Naive thymus-derived CD4-positive, alpha-beta T cell (primary cell): ENCODE measurements around the gene TCERG1L. TPM values are rescaled to one million over a fixed set of nuclear protein-coding genes. Genes with fewer than 3 reads are reported as not detected.
"Not testable (repeated sequence)": the region's sequence is repeated elsewhere in the genome, so short reads cannot be mapped to it uniquely, and the experiment has no call there.

Source experiments
- ATAC-seq: fragments of 150-1000 bp; cut with Tn5 transposase; 2 replicates; pipeline ENCODE4 v1.10.0; 2021; ENCODE audit warnings: mild to moderate bottlenecking, moderate library complexity
- CTCF ChIA-PET: fragments of 350-600 bp; sonication (Branson Sonifier 250); formaldehyde crosslinking; loops from one replicate; lab custom pipeline; 2021; ENCODE audit warnings: antibody characterized with exemption; lab: Charles Lee
- POLR2A ChIA-PET: fragments of 350-600 bp; sonication (Branson Sonifier 250); formaldehyde crosslinking; loops from one replicate; lab custom pipeline; 2021; ENCODE audit warnings: antibody characterized with exemption, inconsistent platforms; lab: Charles Lee
- DNase-seq, 9 donors: peaks; one replicate each; pipeline versions ENCODE4 v3.0.0 to v3.0.0-alpha.2; 2020 to 2022; ENCODE audit warnings: mixed read lengths in 1 of 9
- H3K27ac ChIP-seq: one replicate; pipeline ENCODE4 v1.7.0; 2013; ENCODE audit warnings: mild to moderate bottlenecking, low read depth, low read length, moderate library complexity
- H3K27me3 ChIP-seq, 2 donors: one replicate each; pipeline ENCODE4 v1.7.0; 2013; ENCODE audit warnings: low read length in 2 of 2, mild to moderate bottlenecking in 2 of 2, moderate library complexity in 2 of 2; ENCODE audit not compliant: control insufficient read depth in 2 of 2, insufficient read depth in 2 of 2
- H3K36me3 ChIP-seq, 3 experiments: 1 replicate in 2 of 3; 2 replicates in 1 of 3; pipeline ENCODE4 v1.7.0; 2013; ENCODE audit warnings: low read length in 3 of 3, mild to moderate bottlenecking in 3 of 3, moderate library complexity in 1 of 3; ENCODE audit not compliant: insufficient read depth in 3 of 3, control insufficient read depth in 2 of 3
- H3K4me1 ChIP-seq, 2 donors: one replicate each; pipeline ENCODE4 v1.7.0; 2013; ENCODE audit warnings: low read length in 2 of 2, mild to moderate bottlenecking in 2 of 2, moderate library complexity in 1 of 2; ENCODE audit not compliant: control insufficient read depth in 2 of 2, insufficient read depth in 2 of 2
- H3K4me3 ChIP-seq: 2 replicates; pipeline ENCODE4 v1.7.0; 2013; ENCODE audit warnings: mild to moderate bottlenecking, low read length
- H3K9me3 ChIP-seq, 3 experiments: 1 replicate in 2 of 3; 2 replicates in 1 of 3; pipeline ENCODE4 v1.7.0; 2013; ENCODE audit warnings: low read length in 3 of 3; ENCODE audit not compliant: control insufficient read depth in 2 of 3
- H3K27ac Mint-ChIP-seq, 9 donors: one replicate each; pipeline ENCODE4 v1.8.0; 2020 to 2022; ENCODE audit warnings: mixed read lengths in 9 of 9, mild to moderate bottlenecking in 8 of 9, moderate library complexity in 5 of 9, inconsistent platforms in 2 of 9
- H3K27me3 Mint-ChIP-seq, 5 donors: one replicate each; pipeline ENCODE4 v1.8.0; 2021 to 2022; ENCODE audit warnings: mixed read lengths in 5 of 5, mild to moderate bottlenecking in 1 of 5
- H3K36me3 Mint-ChIP-seq, 5 donors: one replicate each; pipeline ENCODE4 v1.8.0; 2020 to 2022; ENCODE audit warnings: mixed read lengths in 5 of 5, mild to moderate bottlenecking in 3 of 5, inconsistent platforms in 1 of 5
- H3K4me1 Mint-ChIP-seq, 7 donors: one replicate each; pipeline ENCODE4 v1.8.0; 2020 to 2022; ENCODE audit warnings: mixed read lengths in 7 of 7, mild to moderate bottlenecking in 3 of 7, inconsistent platforms in 1 of 7
- H3K4me3 Mint-ChIP-seq, 10 donors: one replicate each; pipeline ENCODE4 v1.8.0; 2020 to 2022; ENCODE audit warnings: mild to moderate bottlenecking in 10 of 10, mixed read lengths in 10 of 10, moderate library complexity in 6 of 10, inconsistent platforms in 2 of 10
- H3K9me3 Mint-ChIP-seq, 11 donors: one replicate each; pipeline ENCODE4 v1.8.0; 2020 to 2022; ENCODE audit warnings: mixed read lengths in 11 of 11, mild to moderate bottlenecking in 4 of 11, inconsistent platforms in 1 of 11, moderate library complexity in 1 of 11
- intact Hi-C, 2 donors: fragments of 100-400 bp; cut with micrococcal nuclease; formaldehyde crosslinking; loops; one replicate each; pipeline ENCODE4 v1.15.1; 2023
- polyA plus RNA-seq, 2 donors: library from polyadenylated mRNA; unstranded; fragments of 300-500 nt; fragmentation: Illumina TruSeq; gene quantifications; one replicate each; pipeline ENCODE4 v1.2.3, GENCODE V29; 2021
- total RNA-seq, 6 experiments: library from RNA in 5 of 6; stranded (reverse) in 5 of 6; gene quantifications; 1 replicate in 5 of 6; 2 replicates in 1 of 6; pipeline ENCODE4 v1.2.3 and lab custom pipeline; 2021 to 2026

The TCERG1L gene
- total and polyA plus RNA-seq, 7 experiments from 2014 or later: 0.11 to 0.42 (median 0.39) TPM; not detected in 4

GRCh38 chr10:131332821-131333220, 21.3 kb upstream of the TCERG1L start:
- Histone ChIP-seq H3K36me3 (no peaks in the 10 kb centered on the region), H3K27me3 (no peaks in the 10 kb centered on the region), H3K9me3 (no peaks in the 10 kb centered on the region), H3K4me3 (no peak overlapping the region), H3K4me1 (no peaks in the 10 kb centered on the region), H3K27ac (no peak overlapping the region)
- H3K36me3 Mint-ChIP-seq: no peaks in the 10 kb centered on the region
- no peak for DNase-seq
- no peak for ATAC-seq
- no peak overlapping the region for H3K4me3 Mint-ChIP-seq
- H3K27me3 Mint-ChIP-seq: peaks cover 2 to 30% (median 24%) of the 10 kb centered on the region in 5 donors
- intact Hi-C loops: no loop called here
- H3K27ac Mint-ChIP-seq: no peak overlapping the region
- CTCF ChIA-PET: no interaction called here
- peaks cover 0 to 24% (median 9%) of the 10 kb centered on the region in 11 donors for H3K9me3 Mint-ChIP-seq
- H3K4me1 Mint-ChIP-seq: no peaks in the 10 kb centered on the region
- POLR2A ChIA-PET: no interaction called here

GRCh38 chr10:131323880-131324279, 12.4 kb upstream of the TCERG1L start:
- Mint-ChIP-seq H3K27me3 (peaks cover 8 to 55% (median 35%) of the 10 kb centered on the region in 5 donors), H3K9me3 (peaks cover 0 to 7% (median 1%) of the 10 kb centered on the region in 11 donors), H3K27ac (no peak overlapping the region), H3K4me3 (no peak overlapping the region), H3K36me3 (peaks cover 0 to 11% (median 0%) of the 10 kb centered on the region in 5 donors), H3K4me1 (peaks cover 0 to 5% (median 0%) of the 10 kb centered on the region in 7 donors)
- Histone ChIP-seq H3K4me1 (no peaks in the 10 kb centered on the region), H3K9me3 (no peaks in the 10 kb centered on the region), H3K27me3 (no peaks in the 10 kb centered on the region), H3K4me3 (no peak overlapping the region), H3K27ac (no peak overlapping the region), H3K36me3 (no peaks in the 10 kb centered on the region)
- intact Hi-C loops: no loop called here
- ChIA-PET POLR2A (no interaction called here), CTCF (no interaction called here)
- ATAC-seq (no peak), DNase-seq (no peak)

GRCh38 chr10:131323025-131323424, 11.5 kb upstream of the TCERG1L start:
- Mint-ChIP-seq H3K36me3 (peaks cover 0 to 11% (median 0%) of the 10 kb centered on the region in 5 donors), H3K4me3 (no peak overlapping the region), H3K27ac (no peak overlapping the region), H3K9me3 (peaks cover 0 to 7% (median 1%) of the 10 kb centered on the region in 11 donors), H3K27me3 (peaks cover 8 to 61% (median 40%) of the 10 kb centered on the region in 5 donors), H3K4me1 (peaks cover 0 to 5% (median 0%) of the 10 kb centered on the region in 7 donors)
- ATAC-seq: no peak
- no peak for DNase-seq
- no peak overlapping the region for H3K4me3 ChIP-seq
- no peaks in the 10 kb centered on the region for H3K36me3 ChIP-seq
- intact Hi-C loops: no loop called here
- POLR2A ChIA-PET: no interaction called here
- H3K27ac ChIP-seq: no peak overlapping the region
- H3K9me3 ChIP-seq: no peaks in the 10 kb centered on the region
- H3K27me3 ChIP-seq: no peaks in the 10 kb centered on the region
- no peaks in the 10 kb centered on the region for H3K4me1 ChIP-seq
- CTCF ChIA-PET: no interaction called here

DNA sequence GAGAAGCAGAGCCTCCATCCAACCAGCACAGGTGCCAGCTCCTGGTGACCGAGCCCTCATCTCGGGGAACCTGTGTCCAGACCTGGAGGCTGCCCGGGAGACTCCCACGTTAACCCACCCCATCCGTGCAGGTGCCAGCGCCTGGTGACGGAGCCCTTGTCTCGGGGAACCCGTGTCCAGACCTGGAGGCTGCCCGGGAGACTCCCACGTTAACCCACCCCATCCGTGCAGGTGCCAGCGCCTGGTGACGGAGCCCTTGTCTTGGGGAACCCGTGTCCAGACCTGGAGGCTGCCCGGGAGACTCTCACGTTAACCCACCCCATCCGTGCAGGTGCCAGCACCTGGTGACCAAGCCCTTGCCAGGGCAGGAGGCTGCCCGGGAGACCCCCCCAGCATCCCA, 11.1 kb upstream of the TCERG1L start:
- DNase-seq, ATAC-seq, H3K27me3 ChIP-seq, H3K9me3 Mint-ChIP-seq, H3K9me3 ChIP-seq, H3K27ac ChIP-seq, H3K27ac Mint-ChIP-seq, POLR2A ChIA-PET, H3K4me1 ChIP-seq, intact Hi-C loops, H3K4me3 ChIP-seq, H3K4me3 Mint-ChIP-seq, H3K4me1 Mint-ChIP-seq, H3K36me3 ChIP-seq, CTCF ChIA-PET: not testable (repeated sequence)
- Mint-ChIP-seq H3K36me3 (peaks cover 0 to 11% (median 0%) of the 10 kb centered on the region in 5 donors), H3K27me3 (peaks cover 8 to 65% (median 44%) of the 10 kb centered on the region in 5 donors)

DNA sequence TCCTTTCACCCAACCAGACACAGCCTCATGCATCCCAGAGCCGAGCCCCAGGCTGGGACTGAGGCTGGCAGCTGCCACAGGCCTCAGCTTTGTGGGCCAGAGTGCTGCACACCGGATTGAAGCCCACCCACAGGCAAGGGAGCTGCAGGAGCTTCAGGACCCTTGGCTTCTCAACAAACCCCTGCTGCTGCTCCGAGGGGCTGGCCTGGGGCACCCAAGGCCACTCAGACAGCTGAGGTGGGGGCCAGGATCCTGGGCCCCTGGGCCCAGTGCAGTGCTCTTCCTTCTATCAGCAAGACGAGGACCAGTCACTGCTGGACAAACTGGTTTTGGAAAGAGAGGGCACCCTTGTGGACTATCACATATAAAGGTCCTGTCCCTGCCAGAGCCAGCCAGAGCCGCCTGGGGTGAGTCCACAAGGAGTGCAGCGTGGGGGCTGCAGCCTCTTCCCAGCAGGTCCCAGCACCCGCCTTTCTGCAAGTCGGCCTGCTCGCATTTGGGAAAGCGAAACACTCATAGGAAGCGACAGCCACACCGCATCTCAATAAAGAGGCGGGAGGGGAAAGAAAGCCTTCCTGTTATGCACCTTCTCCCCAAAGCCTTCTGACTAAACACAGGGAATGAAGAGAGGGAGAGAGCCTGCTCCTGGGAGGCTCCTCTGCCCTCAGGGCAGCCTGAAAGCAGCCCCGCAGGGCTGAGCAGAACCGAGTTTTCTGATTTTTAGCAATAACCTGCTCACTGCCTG, 9.5 kb upstream of the TCERG1L start:
- ATAC-seq: no peak

DNA sequence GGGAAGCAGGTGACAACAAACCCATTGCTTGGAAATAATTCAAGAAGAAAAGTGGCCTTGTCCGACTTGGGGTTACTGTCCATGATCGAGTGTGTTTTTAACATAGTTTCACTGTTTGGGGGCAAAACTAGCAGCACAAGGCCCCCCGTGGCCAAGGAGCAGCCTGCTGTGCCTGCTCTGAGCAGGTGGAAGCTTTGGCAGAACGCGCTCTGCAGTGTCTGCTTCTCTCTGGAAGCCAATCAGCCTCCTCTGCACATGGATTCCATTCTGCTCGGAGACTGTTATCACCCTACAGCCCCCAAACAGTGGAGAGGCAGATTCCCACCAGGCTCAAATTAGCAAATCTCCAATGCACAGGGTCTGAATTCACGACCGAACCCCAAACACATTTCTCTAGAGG, 7.3 kb upstream of the TCERG1L start:
- Histone ChIP-seq H3K27me3 (no peaks in the 10 kb centered on the region), H3K4me3 (no peak overlapping the region), H3K9me3 (no peaks in the 10 kb centered on the region), H3K27ac (no peak overlapping the region), H3K4me1 (no peaks in the 10 kb centered on the region), H3K36me3 (no peaks in the 10 kb centered on the region)
- no peak overlapping the region for H3K4me3 Mint-ChIP-seq
- DNase-seq (no peak), ATAC-seq (no peak)
- peaks cover 0 to 11% (median 0%) of the 10 kb centered on the region in 5 donors for H3K36me3 Mint-ChIP-seq
- peaks cover 0 to 5% (median 0%) of the 10 kb centered on the region in 7 donors for H3K4me1 Mint-ChIP-seq
- peaks cover 0 to 5% (median 1%) of the 10 kb centered on the region in 11 donors for H3K9me3 Mint-ChIP-seq
- intact Hi-C loops: loop anchor here in 1 of 2 donors (10.0 kb wide), 1 partner anchor 224 kb away; no protein-coding TSS in a partner anchor
- H3K27ac Mint-ChIP-seq: no peak overlapping the region
- peaks cover 15 to 74% (median 63%) of the 10 kb centered on the region in 5 donors for H3K27me3 Mint-ChIP-seq
- POLR2A ChIA-PET: no interaction called here
- CTCF ChIA-PET: no interaction called here

More for the DNA sequence above, 9.5 kb upstream of the TCERG1L start:
- Histone ChIP-seq H3K4me3 (no peak overlapping the region), H3K4me1 (no peaks in the 10 kb centered on the region), H3K36me3 (no peaks in the 10 kb centered on the region), H3K27ac (no peak overlapping the region), H3K9me3 (no peaks in the 10 kb centered on the region), H3K27me3 (no peaks in the 10 kb centered on the region)
- Mint-ChIP-seq H3K4me3 (no peak overlapping the region), H3K27ac (no peak overlapping the region), H3K4me1 (peaks cover 0 to 5% (median 0%) of the 10 kb centered on the region in 7 donors), H3K9me3 (peaks cover 0 to 5% (median 1%) of the 10 kb centered on the region in 11 donors), H3K36me3 (peaks cover 0 to 11% (median 0%) of the 10 kb centered on the region in 5 donors), H3K27me3 (peaks cover 8 to 66% (median 53%) of the 10 kb centered on the region in 5 donors)
- intact Hi-C loops: no loop called here
- ChIA-PET POLR2A (no interaction called here), CTCF (interaction anchor here (0.8 kb wide), 1 partner anchor 974 kb away, joined by 3 read pairs; no protein-coding TSS in a partner anchor)
- DNase-seq: no peak
